ENCODE data around the gene ROR2.

DNA sequence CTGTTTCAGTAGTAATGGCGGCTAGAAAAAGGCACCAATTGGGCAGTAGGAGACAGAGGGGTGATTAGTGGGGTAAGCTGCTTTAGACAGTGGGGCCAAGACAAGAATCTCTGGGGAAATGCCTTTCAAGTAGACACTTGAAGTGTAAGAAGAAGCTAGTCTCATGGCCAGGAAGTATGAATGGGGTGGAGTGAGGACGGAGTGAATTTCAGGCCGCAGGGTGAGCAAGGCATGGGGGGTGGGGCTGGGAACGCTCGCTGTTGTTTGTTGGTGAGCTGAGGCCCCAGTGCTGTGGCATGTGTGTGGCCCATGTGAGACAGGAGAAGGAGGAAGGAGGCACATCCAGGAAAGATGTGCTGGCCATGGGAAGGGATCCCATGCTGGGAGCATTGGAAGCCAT lies 377.2 kb downstream of the ROR2 start:
- no peak for TF ChIP-seq POLR2A (IDR thresholded peaks at IDR 0.05)
- TF ChIP-seq, protein P1, sequence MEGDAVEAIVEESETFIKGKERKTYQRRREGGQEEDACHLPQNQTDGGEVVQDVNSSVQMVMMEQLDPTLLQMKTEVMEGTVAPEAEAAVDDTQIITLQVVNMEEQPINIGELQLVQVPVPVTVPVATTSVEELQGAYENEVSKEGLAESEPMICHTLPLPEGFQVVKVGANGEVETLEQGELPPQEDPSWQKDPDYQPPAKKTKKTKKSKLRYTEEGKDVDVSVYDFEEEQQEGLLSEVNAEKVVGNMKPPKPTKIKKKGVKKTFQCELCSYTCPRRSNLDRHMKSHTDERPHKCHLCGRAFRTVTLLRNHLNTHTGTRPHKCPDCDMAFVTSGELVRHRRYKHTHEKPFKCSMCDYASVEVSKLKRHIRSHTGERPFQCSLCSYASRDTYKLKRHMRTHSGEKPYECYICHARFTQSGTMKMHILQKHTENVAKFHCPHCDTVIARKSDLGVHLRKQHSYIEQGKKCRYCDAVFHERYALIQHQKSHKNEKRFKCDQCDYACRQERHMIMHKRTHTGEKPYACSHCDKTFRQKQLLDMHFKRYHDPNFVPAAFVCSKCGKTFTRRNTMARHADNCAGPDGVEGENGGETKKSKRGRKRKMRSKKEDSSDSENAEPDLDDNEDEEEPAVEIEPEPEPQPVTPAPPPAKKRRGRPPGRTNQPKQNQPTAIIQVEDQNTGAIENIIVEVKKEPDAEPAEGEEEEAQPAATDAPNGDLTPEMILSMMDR (IDR thresholded peaks at IDR 0.05): no peak

Measured in Peyer's patch (tissue), 4 donors.